DND-41 (cell line): ENCODE data around the gene RNF39.

Experiments
- CTCF ChIP-seq: IDR thresholded peaks from 2 replicates; pipeline ENCODE4 v1.5.1; 2012; ENCODE audit warnings: borderline replicate concordance, low read length, moderate library complexity, mild to moderate bottlenecking; ENCODE audit not compliant: poor library complexity, severe bottlenecking; ENCODE audit errors: extremely low read depth
- EZH2 ChIP-seq: IDR thresholded peaks from 3 replicates; pipeline ENCODE4 v1.6.1; 2012; ENCODE audit warnings: borderline replicate concordance, low read depth, mild to moderate bottlenecking, moderate library complexity, low read length, inconsistent platforms; ENCODE audit not compliant: severe bottlenecking

GRCh38 chr6:30071858-30072257, 3.7 kb downstream of the RNF39 start:
- no peak for TF ChIP-seq CTCF
- TF ChIP-seq EZH2, result no peak
